CMK (cell line): ENCODE data around the gene CUX1.

Experiments
- DNase-seq: peaks from one replicate; pipeline ENCODE4 v3.0.0-alpha.2; 2010; ENCODE audit warnings: low read depth

CUX1 gene

GRCh38 chr7:101957744-101958525, 140.5 kb downstream of the CUX1 start:
- no peak for DNase-seq

- DNase-seq = no peak
Observed at GRCh38 chr7:101959342-101959741, 141.9 kb downstream of the CUX1 start.

- no peak for DNase-seq
Observed at GRCh38 chr7:101959829-101960228, 142.4 kb downstream of the CUX1 start.

GRCh38 chr7:101960323-101960722, 142.9 kb downstream of the CUX1 start:
- DNase-seq = no peak

- DNase-seq = no peak
Observed at GRCh38 chr7:101960985-101961708, 143.7 kb downstream of the CUX1 start.

- DNase-seq = no peak
Observed at GRCh38 chr7:101961811-101962210, 144.4 kb downstream of the CUX1 start.

GRCh38 chr7:101963693-101964092, 146.3 kb downstream of the CUX1 start:
- no peak for DNase-seq

- DNase-seq = no peak
Observed at GRCh38 chr7:101964680-101965452, 147.4 kb downstream of the CUX1 start.

- no peak for DNase-seq
Observed at GRCh38 chr7:101968720-101969466, 151.5 kb downstream of the CUX1 start.

GRCh38 chr7:101969997-101970585, 152.7 kb downstream of the CUX1 start:
- DNase-seq = no peak

GRCh38 chr7:101970801-101971200, 153.4 kb downstream of the CUX1 start:
- DNase-seq = no peak

- DNase-seq = no peak
Observed at GRCh38 chr7:101971457-101971856, 154.0 kb downstream of the CUX1 start.

GRCh38 chr7:101972627-101973026, 155.2 kb downstream of the CUX1 start:
- no peak for DNase-seq

GRCh38 chr7:101973130-101973529, 155.7 kb downstream of the CUX1 start:
- DNase-seq = no peak

GRCh38 chr7:101974393-101974792, 157.0 kb downstream of the CUX1 start:
- no peak for DNase-seq

GRCh38 chr7:101975046-101975445, 157.6 kb downstream of the CUX1 start:
- no peak for DNase-seq

- no peak for DNase-seq
Observed at GRCh38 chr7:101976411-101976810, 159.0 kb downstream of the CUX1 start.

GRCh38 chr7:101977249-101977648, 159.8 kb downstream of the CUX1 start:
- no peak for DNase-seq

GRCh38 chr7:101978683-101979082, 161.3 kb downstream of the CUX1 start:
- DNase-seq = no peak

- DNase-seq = no peak
Observed at GRCh38 chr7:101983147-101983811, 165.9 kb downstream of the CUX1 start.
